LNCaP clone FGC (cell line): ENCODE measurements around the gene ESCO1.
"Not testable (repeated sequence)": the region's sequence is repeated elsewhere in the genome, so short reads cannot be mapped to it uniquely, and the experiment has no call there.

Experiments
- DNase-seq: peaks from one replicate; pipeline ENCODE4 v3.0.0-alpha.2; 2011; ENCODE audit warnings: low read depth
- H3K4me3 ChIP-seq: 2 replicates; pipeline ENCODE4 v1.5.1; 2011; ENCODE audit warnings: mild to moderate bottlenecking, low read depth, low read length, control low read depth
- TF ChIP-seq, protein P1 (sequence below): IDR thresholded peaks from 2 replicates; pipeline ENCODE4 v1.5.1; 2012; ENCODE audit warnings: mild to moderate bottlenecking; ENCODE audit not compliant: control insufficient read depth, insufficient read depth; ENCODE audit errors: extremely low read depth

The ESCO1 gene, protein sequence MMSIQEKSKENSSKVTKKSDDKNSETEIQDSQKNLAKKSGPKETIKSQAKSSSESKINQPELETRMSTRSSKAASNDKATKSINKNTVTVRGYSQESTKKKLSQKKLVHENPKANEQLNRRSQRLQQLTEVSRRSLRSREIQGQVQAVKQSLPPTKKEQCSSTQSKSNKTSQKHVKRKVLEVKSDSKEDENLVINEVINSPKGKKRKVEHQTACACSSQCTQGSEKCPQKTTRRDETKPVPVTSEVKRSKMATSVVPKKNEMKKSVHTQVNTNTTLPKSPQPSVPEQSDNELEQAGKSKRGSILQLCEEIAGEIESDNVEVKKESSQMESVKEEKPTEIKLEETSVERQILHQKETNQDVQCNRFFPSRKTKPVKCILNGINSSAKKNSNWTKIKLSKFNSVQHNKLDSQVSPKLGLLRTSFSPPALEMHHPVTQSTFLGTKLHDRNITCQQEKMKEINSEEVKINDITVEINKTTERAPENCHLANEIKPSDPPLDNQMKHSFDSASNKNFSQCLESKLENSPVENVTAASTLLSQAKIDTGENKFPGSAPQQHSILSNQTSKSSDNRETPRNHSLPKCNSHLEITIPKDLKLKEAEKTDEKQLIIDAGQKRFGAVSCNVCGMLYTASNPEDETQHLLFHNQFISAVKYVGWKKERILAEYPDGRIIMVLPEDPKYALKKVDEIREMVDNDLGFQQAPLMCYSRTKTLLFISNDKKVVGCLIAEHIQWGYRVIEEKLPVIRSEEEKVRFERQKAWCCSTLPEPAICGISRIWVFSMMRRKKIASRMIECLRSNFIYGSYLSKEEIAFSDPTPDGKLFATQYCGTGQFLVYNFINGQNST

DNA sequence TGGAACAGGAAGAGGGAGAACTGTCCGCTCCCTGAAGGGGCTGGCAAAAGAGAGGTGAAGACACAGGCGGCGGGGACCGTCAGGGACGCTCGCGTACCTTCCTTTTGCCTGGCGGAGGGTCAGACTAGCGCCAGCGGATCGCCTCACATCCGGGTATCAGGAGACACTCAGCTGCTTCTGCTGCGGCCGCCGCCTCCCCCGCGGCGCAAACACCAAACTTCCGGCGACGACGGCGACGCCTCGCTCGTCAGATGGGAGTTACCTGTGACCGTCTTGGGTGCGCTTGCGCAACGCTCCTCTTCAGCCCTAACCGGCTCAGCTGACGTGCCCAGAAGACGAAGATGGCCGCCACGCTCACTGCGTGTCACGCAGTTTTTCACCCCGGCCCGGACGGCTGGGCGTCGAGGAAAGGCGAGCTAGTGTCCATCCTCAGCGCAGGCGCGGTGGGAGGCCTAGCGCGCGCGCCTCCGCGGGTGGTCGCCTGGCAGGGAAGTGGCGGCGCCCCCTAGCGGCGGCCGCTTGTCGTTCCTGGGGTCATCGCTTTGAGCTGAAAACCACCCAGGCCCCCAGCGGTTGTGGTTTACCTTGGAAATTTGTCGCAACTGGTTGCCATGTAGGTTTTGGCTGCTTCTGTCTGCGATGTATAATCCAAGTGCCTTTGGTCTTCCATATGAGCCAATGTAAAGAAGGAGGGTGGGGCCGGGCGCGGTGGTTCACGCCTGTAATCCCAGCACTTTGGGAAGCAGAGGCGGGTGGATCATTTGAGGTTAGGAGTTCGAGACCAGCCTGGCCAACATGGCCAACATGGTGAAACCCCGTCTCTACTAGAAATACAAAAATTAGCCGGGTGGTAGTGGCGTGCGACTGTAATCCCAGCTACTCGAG lies at the start of gene ESCO1:
Gene ESCO1, minus strand, starts transcription at position 179 of the 885 bp plus-strand sequence. CDS start 25,861 bp downstream, outside the sequence.
- peak within 1 kb of the TSS; percentile 93 for H3K4me3 ChIP-seq
- TF ChIP-seq, protein P1, sequence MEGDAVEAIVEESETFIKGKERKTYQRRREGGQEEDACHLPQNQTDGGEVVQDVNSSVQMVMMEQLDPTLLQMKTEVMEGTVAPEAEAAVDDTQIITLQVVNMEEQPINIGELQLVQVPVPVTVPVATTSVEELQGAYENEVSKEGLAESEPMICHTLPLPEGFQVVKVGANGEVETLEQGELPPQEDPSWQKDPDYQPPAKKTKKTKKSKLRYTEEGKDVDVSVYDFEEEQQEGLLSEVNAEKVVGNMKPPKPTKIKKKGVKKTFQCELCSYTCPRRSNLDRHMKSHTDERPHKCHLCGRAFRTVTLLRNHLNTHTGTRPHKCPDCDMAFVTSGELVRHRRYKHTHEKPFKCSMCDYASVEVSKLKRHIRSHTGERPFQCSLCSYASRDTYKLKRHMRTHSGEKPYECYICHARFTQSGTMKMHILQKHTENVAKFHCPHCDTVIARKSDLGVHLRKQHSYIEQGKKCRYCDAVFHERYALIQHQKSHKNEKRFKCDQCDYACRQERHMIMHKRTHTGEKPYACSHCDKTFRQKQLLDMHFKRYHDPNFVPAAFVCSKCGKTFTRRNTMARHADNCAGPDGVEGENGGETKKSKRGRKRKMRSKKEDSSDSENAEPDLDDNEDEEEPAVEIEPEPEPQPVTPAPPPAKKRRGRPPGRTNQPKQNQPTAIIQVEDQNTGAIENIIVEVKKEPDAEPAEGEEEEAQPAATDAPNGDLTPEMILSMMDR = peak; percentile 87
- DNase-seq = peak; percentile 98

DNA sequence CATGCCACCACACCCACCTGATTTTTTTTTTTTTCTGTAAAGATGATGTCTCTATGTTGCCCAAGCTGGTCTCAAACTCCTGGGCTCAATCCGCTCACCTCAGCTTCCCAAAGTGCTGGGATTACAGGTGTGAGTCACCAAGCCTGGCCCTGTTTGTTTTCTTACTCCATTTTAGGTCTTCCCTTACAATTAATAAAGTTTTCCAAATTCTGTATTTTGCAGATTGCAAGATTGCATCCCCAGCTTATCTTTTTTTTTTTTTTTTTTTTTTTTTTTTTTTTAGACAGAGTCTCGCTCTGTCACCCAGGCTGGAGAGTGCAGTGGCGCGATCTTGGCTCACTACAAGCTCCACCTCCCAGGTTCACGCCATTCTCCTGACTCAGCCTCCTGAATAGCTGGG lies 39.9 kb upstream of the ESCO1 start:
- not testable (repeated sequence) for DNase-seq, H3K4me3 ChIP-seq

DNA sequence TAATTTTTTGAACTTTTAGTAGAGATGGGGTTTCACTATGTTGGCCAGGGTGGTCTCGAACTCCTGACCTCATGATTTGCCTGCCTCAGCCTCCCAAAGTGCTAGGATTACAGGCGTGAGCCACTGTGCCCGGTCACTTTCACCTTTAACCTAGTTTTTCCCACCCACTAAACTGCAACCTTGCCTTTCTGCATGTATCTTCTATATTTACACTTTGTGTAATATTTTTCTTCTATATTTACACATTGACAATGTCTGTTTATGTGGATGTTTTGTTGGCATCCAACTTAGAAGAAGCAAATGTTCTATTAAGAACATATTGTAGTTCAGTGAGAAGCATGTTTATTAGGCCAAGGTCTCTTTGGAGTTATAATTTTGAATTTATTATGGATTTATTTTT lies 38.3 kb upstream of the ESCO1 start:
- peak overlapping the region; percentile 9; the same call in 1 of the 2 replicates for H3K4me3 ChIP-seq
- DNase-seq = peak; percentile 67
- TF ChIP-seq, protein P1 = no peak

DNA sequence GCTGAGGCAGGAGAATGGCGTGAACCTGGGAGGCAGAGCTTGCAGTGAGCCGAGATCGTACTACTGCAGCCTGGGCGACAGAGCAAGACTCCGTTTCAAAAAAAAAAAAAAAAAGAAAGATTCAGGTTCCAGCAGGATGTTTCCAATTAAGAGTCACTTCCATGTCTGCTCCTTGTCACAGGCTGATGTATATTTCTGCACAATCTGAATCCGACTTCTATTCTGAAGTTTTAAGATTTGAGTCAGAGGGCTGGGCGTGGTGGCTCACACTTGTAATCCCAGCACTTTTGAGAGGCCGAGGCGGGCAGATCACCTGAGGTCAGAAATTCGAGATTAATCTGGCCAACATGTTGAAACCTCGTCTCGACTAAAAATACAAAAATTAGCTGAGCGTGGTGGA lies 36.3 kb upstream of the ESCO1 start:
- TF ChIP-seq, protein P1 = no peak
- DNase-seq = no peak
- H3K4me3 ChIP-seq = no peak overlapping the region

DNA sequence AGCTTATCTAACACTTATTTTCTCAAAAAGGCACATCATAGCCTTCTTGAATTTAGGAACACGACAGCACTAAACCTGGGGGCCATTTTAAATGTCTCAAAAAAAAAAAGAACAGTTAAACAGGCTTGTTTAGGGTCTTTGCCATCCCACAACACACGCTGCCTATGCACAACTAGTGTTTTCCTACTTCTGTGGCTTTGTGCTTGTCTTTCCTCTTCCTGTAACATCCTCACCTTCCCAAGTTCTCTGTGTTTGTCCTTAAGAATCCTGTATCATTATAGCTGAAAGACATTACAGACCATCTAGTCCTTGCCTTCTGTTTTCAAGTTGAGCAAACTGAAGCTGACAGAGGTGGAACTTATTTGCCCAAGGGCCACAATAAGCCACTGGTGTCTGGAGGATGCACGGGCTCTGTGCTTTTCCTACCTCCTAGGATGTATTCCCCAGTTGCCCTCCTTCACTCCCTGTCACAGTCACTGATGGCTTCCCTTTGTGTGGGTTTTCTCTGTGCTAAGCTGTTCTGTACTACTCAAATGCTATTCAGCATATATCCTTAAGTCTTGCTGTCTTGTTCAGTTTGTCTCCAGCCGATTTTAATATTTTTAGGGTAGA lies 34.2 kb upstream of the ESCO1 start:
- no peak for DNase-seq
- TF ChIP-seq, protein P1 = no peak
- H3K4me3 ChIP-seq = no peak overlapping the region

DNA sequence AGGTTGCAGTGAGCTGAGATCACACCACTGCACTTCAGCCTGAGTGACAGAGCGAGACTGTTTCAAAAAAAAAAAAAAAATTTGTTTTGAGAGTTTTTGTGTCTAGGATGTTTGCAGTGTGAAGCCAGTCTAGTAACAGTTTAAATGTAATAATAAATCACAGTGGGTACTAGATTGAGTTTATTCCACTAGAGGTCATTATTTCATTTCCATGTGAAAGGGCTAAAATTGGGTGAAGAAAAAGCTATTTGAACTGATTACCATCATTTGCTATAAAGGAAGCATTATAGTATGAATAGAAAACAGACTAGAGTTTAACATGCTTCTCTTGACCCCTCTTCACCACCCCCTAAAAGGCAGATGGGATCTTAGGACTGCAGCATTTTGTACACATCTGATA lies 31.9 kb upstream of the ESCO1 start:
- DNase-seq = no peak
- no peak overlapping the region for H3K4me3 ChIP-seq
- TF ChIP-seq, protein P1 = 0 out of 2 replicates have a peak, but pooled peaks have one; percentile 19
